H9 (cell line): ENCODE measurements around the gene OR2A12. TPM values are rescaled to one million over a fixed set of nuclear protein-coding genes. Genes with fewer than 3 reads are reported as not detected.

Experiments
- DNase-seq: peaks from one replicate; pipeline ENCODE4 v3.0.0-alpha.2; 2017
- H2AFZ ChIP-seq: one replicate; pipeline ENCODE4 v1.6.1; 2013; ENCODE audit warnings: mild to moderate bottlenecking, low read length, control low read depth, moderate library complexity
- H2AK5ac ChIP-seq: 2 replicates; pipeline ENCODE4 v1.6.1; 2013; ENCODE audit warnings: low read length, control low read depth, mixed read lengths; ENCODE audit not compliant: insufficient read length
- H2BK120ac ChIP-seq: one replicate; pipeline ENCODE4 v1.6.1; 2013; ENCODE audit warnings: low read depth, mild to moderate bottlenecking, low read length, control low read depth, inconsistent platforms; ENCODE audit not compliant: poor library complexity, severe bottlenecking
- H2BK12ac ChIP-seq: 2 replicates; pipeline ENCODE4 v1.6.1; 2013; ENCODE audit warnings: low read length, control low read depth, mixed read lengths, low read depth; ENCODE audit not compliant: insufficient read length
- H2BK15ac ChIP-seq: 2 replicates; pipeline ENCODE4 v1.6.1; 2013; ENCODE audit warnings: low read depth, low read length, control low read depth
- H2BK20ac ChIP-seq: one replicate; pipeline ENCODE4 v1.6.1; 2013; ENCODE audit warnings: low read depth, mild to moderate bottlenecking, low read length, control low read depth, inconsistent platforms; ENCODE audit not compliant: poor library complexity, severe bottlenecking
- H2BK5ac ChIP-seq: 2 replicates; pipeline ENCODE4 v1.6.1; 2013; ENCODE audit warnings: low read length, control low read depth, mixed read lengths; ENCODE audit not compliant: insufficient read length
- H3K14ac ChIP-seq: 2 replicates; pipeline ENCODE4 v1.6.1; 2013; ENCODE audit warnings: low read length, control low read depth; ENCODE audit not compliant: insufficient read depth
- H3K18ac ChIP-seq: 2 replicates; pipeline ENCODE4 v1.6.1; 2013; ENCODE audit warnings: low read depth, mild to moderate bottlenecking, mixed read lengths, low read length, control low read depth; ENCODE audit not compliant: insufficient read length
- H3K23ac ChIP-seq: 2 replicates; pipeline ENCODE4 v1.6.1; 2013; ENCODE audit warnings: low read length, control low read depth, mixed read lengths, low read depth; ENCODE audit not compliant: insufficient read length
- H3K23me2 ChIP-seq: 2 replicates; pipeline ENCODE4 v1.6.1; 2013; ENCODE audit warnings: low read depth, mild to moderate bottlenecking, mixed read lengths, low read length, control low read depth; ENCODE audit not compliant: insufficient read length, poor library complexity, severe bottlenecking
- H3K27ac ChIP-seq: 2 replicates; pipeline ENCODE4 v1.5.1; 2013; ENCODE audit warnings: low read length, control low read depth, mixed read lengths, low read depth; ENCODE audit not compliant: insufficient read length
- H3K27me3 ChIP-seq: 2 replicates; pipeline ENCODE4 v1.6.1; 2013; ENCODE audit warnings: low read length, control low read depth, inconsistent platforms; ENCODE audit not compliant: insufficient read depth
- H3K4ac ChIP-seq: 2 replicates; pipeline ENCODE4 v1.6.1; 2013; ENCODE audit warnings: low read depth, mild to moderate bottlenecking, control low read depth, inconsistent platforms, low read length, moderate library complexity
- H3K4me1 ChIP-seq: 2 replicates; pipeline ENCODE4 v1.6.1; 2013; ENCODE audit warnings: low read length, control low read depth, inconsistent platforms; ENCODE audit not compliant: insufficient read depth
- H3K4me2 ChIP-seq: 2 replicates; pipeline ENCODE4 v1.6.1; 2013; ENCODE audit warnings: low read length, control low read depth, mixed read lengths; ENCODE audit not compliant: insufficient read length, insufficient read depth
- H3K56ac ChIP-seq: 2 replicates; pipeline ENCODE4 v1.6.1; 2013; ENCODE audit warnings: low read depth, mild to moderate bottlenecking, mixed read lengths, low read length, control low read depth; ENCODE audit not compliant: insufficient read length
- H3K79me1 ChIP-seq: 2 replicates; pipeline ENCODE4 v1.6.1; 2013; ENCODE audit warnings: low read depth, mild to moderate bottlenecking, moderate library complexity, low read length, control low read depth, inconsistent platforms; ENCODE audit not compliant: insufficient read depth, poor library complexity, severe bottlenecking
- H3K79me2 ChIP-seq: 2 replicates; pipeline ENCODE4 v1.6.1; 2013; ENCODE audit warnings: low read length, control low read depth, inconsistent platforms; ENCODE audit not compliant: insufficient read depth
- H3K9ac ChIP-seq: 2 replicates; pipeline ENCODE4 v1.6.1; 2013; ENCODE audit warnings: low read length, control low read depth, mixed read lengths; ENCODE audit not compliant: insufficient read length; ENCODE audit errors: extremely low read depth
- H3K9me3 ChIP-seq: one replicate; pipeline ENCODE4 v1.6.1; 2013; ENCODE audit warnings: low read depth, low read length, inconsistent platforms; ENCODE audit not compliant: control insufficient read depth
- H3T11ph ChIP-seq: one replicate; pipeline ENCODE4 v1.6.1; 2013; ENCODE audit warnings: mild to moderate bottlenecking, low read length, control low read depth, inconsistent platforms
- H4K20me1 ChIP-seq: one replicate; pipeline ENCODE4 v1.6.1; 2013; ENCODE audit not compliant: control insufficient read depth, insufficient read length, insufficient read depth
- H4K5ac ChIP-seq: 2 replicates; pipeline ENCODE4 v1.6.1; 2013; ENCODE audit warnings: low read depth, mild to moderate bottlenecking, mixed read lengths, low read length, control low read depth; ENCODE audit not compliant: insufficient read length
- H4K8ac ChIP-seq: replicated peaks from 2 replicates; pipeline ENCODE4 v1.6.1; 2013; ENCODE audit warnings: low read length, control low read depth, mixed read lengths, low read depth; ENCODE audit not compliant: insufficient read length
- H4K91ac ChIP-seq: 2 replicates; pipeline ENCODE4 v1.6.1; 2013; ENCODE audit warnings: low read depth, mild to moderate bottlenecking, moderate library complexity, mixed read lengths, low read length, control low read depth; ENCODE audit not compliant: insufficient read length
- H3K27ac Mint-ChIP-seq, 3 experiments: 2 replicates in 2 of 3; 3 replicates in 1 of 3; pipeline ENCODE4 v1.8.0; 2020 to 2021; ENCODE audit warnings: mixed read lengths in 3 of 3, mild to moderate bottlenecking in 1 of 3, moderate library complexity in 1 of 3
- H3K27me3 Mint-ChIP-seq: 2 replicates; pipeline ENCODE4 v1.8.0; 2021; ENCODE audit warnings: low read depth, mild to moderate bottlenecking, moderate library complexity, mixed read lengths
- H3K36me3 Mint-ChIP-seq, 3 experiments: 2 replicates in 2 of 3; 3 replicates in 1 of 3; pipeline ENCODE4 v1.8.0; 2020 to 2021; ENCODE audit warnings: low read depth in 3 of 3, mixed read lengths in 3 of 3; ENCODE audit not compliant: insufficient read depth in 1 of 3
- H3K4me1 Mint-ChIP-seq, 2 experiments: 2 replicates each; pipeline ENCODE4 v1.8.0; 2020; ENCODE audit warnings: mixed read lengths in 2 of 2
- H3K4me3 Mint-ChIP-seq, 2 experiments: 2 replicates in 1 of 2; 3 replicates in 1 of 2; pipeline ENCODE4 v1.8.0; 2020 to 2021; ENCODE audit warnings: mild to moderate bottlenecking in 2 of 2, mixed read lengths in 2 of 2, moderate library complexity in 1 of 2
- H3K9me3 Mint-ChIP-seq, 2 experiments: 2 replicates in 1 of 2; 3 replicates in 1 of 2; pipeline ENCODE4 v1.8.0; 2020; ENCODE audit warnings: mild to moderate bottlenecking in 2 of 2, mixed read lengths in 2 of 2, moderate library complexity in 1 of 2
- CTCF ChIP-seq: fragments of 200-600 bp; sonication (generic); conservative IDR thresholded peaks from 3 replicates; pipeline ENCODE4 v1.8.0; 2021; ENCODE audit warnings: antibody characterized with exemption, mild to moderate bottlenecking
- WGBS: extraction: QIAGEN DNeasy Blood & Tissue Kit; methylation state at CpG from one replicate; pipeline ENCODE4 v1.1.7; 2013; ENCODE audit warnings: missing lambda C conversion rate, low lambda C conversion rate, mixed read lengths; ENCODE audit not compliant: insufficient read length; ENCODE audit errors: extremely low coverage; 5-methylcytosine and 5-hydroxymethylcytosine counted together
- total RNA-seq: library from RNA; stranded (reverse); gene quantifications from 2 replicates; pipeline ENCODE4 v1.2.1, GENCODE V29; 2021

The OR2A12 gene
- total RNA-seq, 1 experiment from 2014 or later: not detected

DNA sequence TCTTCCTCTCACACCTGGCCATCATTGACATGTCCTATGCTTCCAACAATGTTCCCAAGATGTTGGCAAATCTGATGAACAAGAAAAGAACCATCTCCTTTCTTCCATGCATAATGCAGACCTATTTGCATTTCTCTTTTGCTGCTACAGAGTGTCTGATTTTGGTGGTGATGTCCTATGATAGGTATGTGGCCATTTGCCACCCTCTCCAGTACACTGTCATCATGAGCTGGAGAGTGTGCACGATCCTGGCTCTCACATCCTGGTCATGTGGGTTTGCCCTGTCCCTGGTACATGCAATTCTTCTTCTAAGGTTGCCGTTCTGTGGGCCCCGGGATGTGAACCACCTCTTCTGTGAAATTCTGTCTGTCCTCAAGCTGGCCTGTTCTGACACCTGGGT, 56.1 kb downstream of the OR2A12 start:
- no peak overlapping the region for H3T11ph ChIP-seq
- H4K8ac ChIP-seq: no peak overlapping the region
- no peak overlapping the region for H2BK5ac ChIP-seq
- WGBS: no CpG with 5 or more reads among the region's 3 CpGs
- no peaks in the 10 kb centered on the region for H3K23me2 ChIP-seq
- H3K18ac ChIP-seq: no peak overlapping the region
- Mint-ChIP-seq H3K9me3 (peaks cover 2 to 14% of the 10 kb centered on the region in 2 experiments; a peak in 4 of 5 replicates), H3K36me3 (peaks cover 0 to 4% (median 0%) of the 10 kb centered on the region in 3 experiments; a peak in 1 of 7 replicates), H3K27me3 (no peaks in the 10 kb centered on the region), H3K4me3 (no peak overlapping the region), H3K4me1 (no peaks in the 10 kb centered on the region), H3K27ac (no peak overlapping the region)
- H2BK15ac ChIP-seq: no peak overlapping the region
- H3K79me2 ChIP-seq: no peaks in the 10 kb centered on the region
- H3K56ac ChIP-seq: no peak overlapping the region
- no peak overlapping the region for H2BK20ac ChIP-seq
- no peak overlapping the region for H3K27ac ChIP-seq
- DNase-seq: no peak
- H2BK120ac ChIP-seq: no peak overlapping the region
- H3K4me1 ChIP-seq: no peaks in the 10 kb centered on the region
- H4K20me1 ChIP-seq: no peaks in the 10 kb centered on the region
- H3K27me3 ChIP-seq: no peaks in the 10 kb centered on the region
- H3K14ac ChIP-seq: no peak overlapping the region
- H3K23ac ChIP-seq: no peak overlapping the region
- H4K91ac ChIP-seq: no peak overlapping the region
- H2AFZ ChIP-seq: no peak overlapping the region
- no peak overlapping the region for H4K5ac ChIP-seq
- no peaks in the 10 kb centered on the region for H3K9me3 ChIP-seq
- H3K4ac ChIP-seq: no peak overlapping the region
- no peak for TF ChIP-seq CTCF
- H2BK12ac ChIP-seq: no peak overlapping the region
- H3K9ac ChIP-seq: no peak overlapping the region
- no peak overlapping the region for H3K4me2 ChIP-seq
- H2AK5ac ChIP-seq: no peak overlapping the region
- no peaks in the 10 kb centered on the region for H3K79me1 ChIP-seq
